ENCODE data around the gene ZNF862. TPM values are rescaled to one million over a fixed set of nuclear protein-coding genes. Genes with fewer than 3 reads are reported as not detected.

ZNF862 gene
- total RNA-seq, 4 donors from 2014 or later: 17.2 to 42.0 (median 29.4) TPM

GRCh38 chr7:149864751-149865150 lies 26.6 kb downstream of the ZNF862 start:
- TF ChIP-seq POLR2A (IDR thresholded peaks at IDR 0.05): no peak
- TF ChIP-seq CTCF (IDR thresholded peaks at IDR 0.05): no peak
- no peak for TF ChIP-seq EP300 (IDR thresholded peaks at IDR 0.05)
- peaks cover 0 to 100% (median 7%) of the 10 kb centered on the region in 3 donors for H3K36me3 ChIP-seq
- no peaks in the 10 kb centered on the region for H3K9me3 ChIP-seq
- H3K27ac ChIP-seq: no peak overlapping the region
- H3K4me3 ChIP-seq: no peak overlapping the region
- H3K27me3 ChIP-seq: no peaks in the 10 kb centered on the region
- no peak for DNase-seq (ENCODE audit: low spot score in 2 of 2)
- peaks cover 0 to 5% (median 0%) of the 10 kb centered on the region in 4 donors for H3K4me1 ChIP-seq
- WGBS, 2 donors: 89 to 94% methylated on average over 12 of the region's 12 CpGs

GRCh38 chr7:149865437-149865836 lies 27.3 kb downstream of the ZNF862 start:
- TF ChIP-seq POLR2A (IDR thresholded peaks at IDR 0.05): no peak
- no peak for TF ChIP-seq CTCF (IDR thresholded peaks at IDR 0.05)
- TF ChIP-seq EP300 (IDR thresholded peaks at IDR 0.05): no peak
- Histone ChIP-seq H3K27ac (no peak overlapping the region), H3K36me3 (peaks cover 0 to 98% (median 7%) of the 10 kb centered on the region in 3 donors), H3K9me3 (no peaks in the 10 kb centered on the region), H3K27me3 (no peaks in the 10 kb centered on the region), H3K4me3 (no peak overlapping the region), H3K4me1 (peaks cover 0 to 5% (median 0%) of the 10 kb centered on the region in 4 donors)
- no peak for DNase-seq (ENCODE audit: low spot score in 2 of 2)
- 80 to 85% methylated on average over 3 to 6 of the region's 7 CpGs for WGBS, 2 donors

- Histone ChIP-seq H3K27ac (no peak overlapping the region), H3K4me3 (no peak overlapping the region), H3K9me3 (no peaks in the 10 kb centered on the region), H3K4me1 (peaks cover 0 to 5% (median 0%) of the 10 kb centered on the region in 4 donors), H3K36me3 (peaks cover 0 to 94% (median 7%) of the 10 kb centered on the region in 3 donors), H3K27me3 (no peaks in the 10 kb centered on the region)
- WGBS, 2 donors: 83 to 84% methylated on average over 16 of the region's 16 CpGs
- no peak for TF ChIP-seq CTCF (IDR thresholded peaks at IDR 0.05)
- TF ChIP-seq POLR2A (IDR thresholded peaks at IDR 0.05): no peak
- TF ChIP-seq EP300 (IDR thresholded peaks at IDR 0.05): no peak
- no peak for DNase-seq (ENCODE audit: low spot score in 2 of 2)
Measured at GRCh38 chr7:149866139-149866778, 28.1 kb downstream of the ZNF862 start.

- Histone ChIP-seq H3K4me1 (peaks cover 0 to 5% (median 0%) of the 10 kb centered on the region in 4 donors), H3K27me3 (no peaks in the 10 kb centered on the region), H3K9me3 (no peaks in the 10 kb centered on the region), H3K27ac (no peak overlapping the region), H3K4me3 (no peak overlapping the region), H3K36me3 (peaks cover 0 to 88% (median 7%) of the 10 kb centered on the region in 3 donors)
- no peak for DNase-seq (ENCODE audit: low spot score in 2 of 2)
- TF ChIP-seq CTCF (IDR thresholded peaks at IDR 0.05) (no peak), POLR2A (IDR thresholded peaks at IDR 0.05) (no peak), EP300 (IDR thresholded peaks at IDR 0.05) (no peak)
- 62 to 65% methylated on average over 11 of the region's 11 CpGs for WGBS, 2 donors
Measured at GRCh38 chr7:149866779-149867447, 28.7 kb downstream of the ZNF862 start.
